Neural cell (in vitro differentiated cells): ENCODE results near the gene SP7. TPM values are rescaled to one million over a fixed set of nuclear protein-coding genes. Genes with fewer than 3 reads are reported as not detected.

Source experiments
- H2AFZ ChIP-seq: fragments of 200-600, 300-800 bp; sonication (generic), shearing (Covaris generic); 2 replicates; pipeline ENCODE4 v1.6.0; 2014; ENCODE audit warnings: low read depth, mild to moderate bottlenecking, antibody characterized with exemption, low read length, moderate library complexity
- H3F3A ChIP-seq: fragments of 200-600 bp; shearing (Covaris generic); 2 replicates; pipeline ENCODE4 v1.6.1; 2016; ENCODE audit warnings: mild to moderate bottlenecking, moderate library complexity, mixed read lengths, antibody characterized with exemption, low read length; ENCODE audit not compliant: insufficient read depth, poor library complexity, severe bottlenecking
- H3K27ac ChIP-seq: fragments of 200-600, 300-800 bp; sonication (generic), shearing (Covaris generic); 2 replicates; pipeline ENCODE4 v1.5.1; 2014; ENCODE audit warnings: mild to moderate bottlenecking, low read length, moderate library complexity
- H3K27me3 ChIP-seq: fragments of 300-800, 200-600 bp; sonication (generic), shearing (Covaris generic); 2 replicates; pipeline ENCODE4 v1.6.0; 2014; ENCODE audit warnings: mild to moderate bottlenecking, low read depth, low read length, moderate library complexity; ENCODE audit not compliant: insufficient read depth
- H3K36me3 ChIP-seq: fragments of 300-800, 200-600 bp; sonication (generic), shearing (Covaris generic); 2 replicates; pipeline ENCODE4 v1.5.1; 2014; ENCODE audit warnings: mild to moderate bottlenecking, antibody characterized with exemption, low read length, moderate library complexity; ENCODE audit not compliant: insufficient read depth
- H3K4me2 ChIP-seq: fragments of 300-800, 200-600 bp; sonication (generic), shearing (Covaris generic); 2 replicates; pipeline ENCODE4 v1.6.0; 2014; ENCODE audit warnings: mild to moderate bottlenecking, low read length
- H3K4me3 ChIP-seq: fragments of 300-800, 200-600 bp; sonication (generic), shearing (Covaris generic); 2 replicates; pipeline ENCODE4 v1.5.1; 2014; ENCODE audit warnings: mild to moderate bottlenecking, low read length, moderate library complexity
- H3K79me2 ChIP-seq: fragments of 200-600 bp; shearing (Covaris generic); replicated peaks from 2 replicates; pipeline ENCODE4 v1.6.0; 2014; ENCODE audit warnings: mild to moderate bottlenecking, low read length, moderate library complexity; ENCODE audit not compliant: insufficient read depth
- H3K9ac ChIP-seq: fragments of 300-800, 200-600 bp; sonication (generic), shearing (Covaris generic); 2 replicates; pipeline ENCODE4 v1.6.1; 2016; ENCODE audit warnings: mild to moderate bottlenecking, low read length, mixed read lengths
- H3K9me2 ChIP-seq: fragments of 200-600 bp; shearing (Covaris generic); 2 replicates; pipeline ENCODE4 v1.6.1; 2016; ENCODE audit warnings: mild to moderate bottlenecking, low read length, mixed read lengths; ENCODE audit not compliant: insufficient read depth
- H3K9me3 ChIP-seq: fragments of 200-600, 300-800 bp; sonication (generic), shearing (Covaris generic); 2 replicates; pipeline ENCODE4 v1.6.1; 2016; ENCODE audit warnings: mild to moderate bottlenecking, mixed run types, low read length, moderate library complexity, mixed read lengths
- H4K20me1 ChIP-seq: fragments of 200-600 bp; shearing (Covaris generic); 2 replicates; pipeline ENCODE4 v1.6.1; 2016; ENCODE audit warnings: mild to moderate bottlenecking, mixed run types; ENCODE audit not compliant: insufficient read depth
- CTCF ChIP-seq: fragments of 450-650 bp; IDR thresholded peaks from 2 replicates; pipeline ENCODE4 v1.5.1; 2014; ENCODE audit warnings: antibody characterized with exemption, mild to moderate bottlenecking, moderate library complexity; ENCODE audit not compliant: poor library complexity, severe bottlenecking
- EP300 ChIP-seq: fragments of 450-650 bp; conservative IDR thresholded peaks from 2 replicates; pipeline ENCODE4 v1.6.1; 2014; ENCODE audit warnings: antibody characterized with exemption, mild to moderate bottlenecking, moderate library complexity; ENCODE audit not compliant: poor library complexity, severe bottlenecking
- EZH2 ChIP-seq: fragments of 200-600, 300-800 bp; shearing (Covaris generic), sonication (generic); IDR thresholded peaks from 2 replicates; pipeline ENCODE4 v1.6.1; 2014; ENCODE audit warnings: antibody characterized with exemption, low read length, borderline replicate concordance, mild to moderate bottlenecking; ENCODE audit not compliant: insufficient read depth, poor library complexity, severe bottlenecking
- MXI1 ChIP-seq: fragments of 450-650 bp; conservative IDR thresholded peaks from 2 replicates; pipeline ENCODE4 v1.6.1; 2014; ENCODE audit warnings: antibody characterized with exemption, mild to moderate bottlenecking; ENCODE audit not compliant: poor library complexity, severe bottlenecking
- POLR2AphosphoS5 ChIP-seq: IDR thresholded peaks from 2 replicates; pipeline ENCODE4 v1.6.1; 2012
- RAD21 ChIP-seq: fragments of 450-650 bp; conservative IDR thresholded peaks from 2 replicates; pipeline ENCODE4 v1.6.1; 2014; ENCODE audit warnings: antibody characterized with exemption, mild to moderate bottlenecking, moderate library complexity
- SMC3 ChIP-seq: fragments of 450-650 bp; conservative IDR thresholded peaks from 2 replicates; pipeline ENCODE4 v1.6.1; 2014; ENCODE audit warnings: antibody characterized with exemption, mild to moderate bottlenecking, moderate library complexity; ENCODE audit not compliant: poor library complexity
- TAF1 ChIP-seq: IDR thresholded peaks from 2 replicates; pipeline ENCODE4 v1.6.1; 2012; ENCODE audit warnings: low read depth
- polyA plus RNA-seq: library from polyadenylated mRNA; depleted of rRNA; stranded (reverse); fragments of >200 nt; gene quantifications from 2 replicates; pipeline ENCODE4 v1.2.3, GENCODE V29; 2014
- TF ChIP-seq, protein P1 (sequence below): IDR thresholded peaks from 2 replicates; pipeline ENCODE4 v1.6.1; 2012; ENCODE audit warnings: borderline replicate concordance

Gene SP7
- polyA plus RNA-seq, 1 donor from 2014 or later = not detected

GRCh38 chr12:53344824-53345485 is 8.8 kb upstream of the SP7 start:
- H3F3A ChIP-seq = no peaks in the 10 kb centered on the region
- no peaks in the 10 kb centered on the region for H4K20me1 ChIP-seq
- H3K4me2 ChIP-seq = no peak overlapping the region
- peak overlapping the region; percentile 59 for H3K27ac ChIP-seq
- H3K36me3 ChIP-seq = no peaks in the 10 kb centered on the region
- peak overlapping the region; percentile 98 for H2AFZ ChIP-seq
- peak overlapping the region; percentile 82 for H3K9ac ChIP-seq
- no peaks in the 10 kb centered on the region for H3K9me3 ChIP-seq
- peak; percentile 30 for TF ChIP-seq TAF1
- TF ChIP-seq CTCF = peak; percentile 65
- peak; percentile 50 for TF ChIP-seq POLR2AphosphoS5
- TF ChIP-seq, protein P1, sequence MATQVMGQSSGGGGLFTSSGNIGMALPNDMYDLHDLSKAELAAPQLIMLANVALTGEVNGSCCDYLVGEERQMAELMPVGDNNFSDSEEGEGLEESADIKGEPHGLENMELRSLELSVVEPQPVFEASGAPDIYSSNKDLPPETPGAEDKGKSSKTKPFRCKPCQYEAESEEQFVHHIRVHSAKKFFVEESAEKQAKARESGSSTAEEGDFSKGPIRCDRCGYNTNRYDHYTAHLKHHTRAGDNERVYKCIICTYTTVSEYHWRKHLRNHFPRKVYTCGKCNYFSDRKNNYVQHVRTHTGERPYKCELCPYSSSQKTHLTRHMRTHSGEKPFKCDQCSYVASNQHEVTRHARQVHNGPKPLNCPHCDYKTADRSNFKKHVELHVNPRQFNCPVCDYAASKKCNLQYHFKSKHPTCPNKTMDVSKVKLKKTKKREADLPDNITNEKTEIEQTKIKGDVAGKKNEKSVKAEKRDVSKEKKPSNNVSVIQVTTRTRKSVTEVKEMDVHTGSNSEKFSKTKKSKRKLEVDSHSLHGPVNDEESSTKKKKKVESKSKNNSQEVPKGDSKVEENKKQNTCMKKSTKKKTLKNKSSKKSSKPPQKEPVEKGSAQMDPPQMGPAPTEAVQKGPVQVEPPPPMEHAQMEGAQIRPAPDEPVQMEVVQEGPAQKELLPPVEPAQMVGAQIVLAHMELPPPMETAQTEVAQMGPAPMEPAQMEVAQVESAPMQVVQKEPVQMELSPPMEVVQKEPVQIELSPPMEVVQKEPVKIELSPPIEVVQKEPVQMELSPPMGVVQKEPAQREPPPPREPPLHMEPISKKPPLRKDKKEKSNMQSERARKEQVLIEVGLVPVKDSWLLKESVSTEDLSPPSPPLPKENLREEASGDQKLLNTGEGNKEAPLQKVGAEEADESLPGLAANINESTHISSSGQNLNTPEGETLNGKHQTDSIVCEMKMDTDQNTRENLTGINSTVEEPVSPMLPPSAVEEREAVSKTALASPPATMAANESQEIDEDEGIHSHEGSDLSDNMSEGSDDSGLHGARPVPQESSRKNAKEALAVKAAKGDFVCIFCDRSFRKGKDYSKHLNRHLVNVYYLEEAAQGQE = peak; percentile 24
- TF ChIP-seq EP300 = no peak
- TF ChIP-seq MXI1 = no peak
- no peak for TF ChIP-seq EZH2
- TF ChIP-seq SMC3 = peak; percentile 55
- TF ChIP-seq RAD21 = peak; percentile 64
- H3K4me3 ChIP-seq = peak overlapping the region; percentile 80
- H3K79me2 ChIP-seq = no peaks in the 10 kb centered on the region
- H3K9me2 ChIP-seq = no peaks in the 10 kb centered on the region
- H3K27me3 ChIP-seq = no peaks in the 10 kb centered on the region

DNA sequence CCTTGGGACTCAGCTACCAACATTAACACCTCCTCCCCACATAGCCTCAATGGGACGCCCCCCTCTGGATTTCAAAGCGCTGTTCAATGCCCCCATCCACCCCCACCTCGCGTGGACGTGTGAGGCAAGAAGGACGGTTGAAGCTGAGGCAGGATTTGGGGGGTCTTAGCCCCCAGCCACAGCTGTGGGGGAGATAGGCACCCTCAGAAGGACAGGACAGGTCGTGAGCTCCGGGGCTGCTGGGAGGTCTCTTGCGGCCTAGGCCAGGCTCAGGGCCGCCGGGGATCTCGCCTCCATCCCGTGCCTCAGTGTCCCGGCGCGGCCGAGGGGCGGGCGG is 8.3 kb upstream of the SP7 start:
- Histone ChIP-seq H3K27ac (no peak overlapping the region), H3K9ac (peak overlapping the region; percentile 82), H3K27me3 (no peaks in the 10 kb centered on the region), H3K9me3 (no peaks in the 10 kb centered on the region), H4K20me1 (no peaks in the 10 kb centered on the region), H3K36me3 (no peaks in the 10 kb centered on the region), H2AFZ (no peak overlapping the region), H3F3A (no peaks in the 10 kb centered on the region), H3K9me2 (no peaks in the 10 kb centered on the region), H3K4me2 (peak overlapping the region; percentile 25), H3K79me2 (no peaks in the 10 kb centered on the region), H3K4me3 (peak overlapping the region; percentile 80)
- TF ChIP-seq POLR2AphosphoS5 = no peak
- TF ChIP-seq, protein P1 = no peak
- TF ChIP-seq MXI1 = no peak
- TF ChIP-seq EP300 = no peak
- TF ChIP-seq SMC3 = no peak
- TF ChIP-seq TAF1 = no peak
- no peak for TF ChIP-seq RAD21
- TF ChIP-seq CTCF = no peak
- no peak for TF ChIP-seq EZH2
